GM23248 (cell line): ENCODE data around the gene HINFP.

Experiments
- EZH2 ChIP-seq: fragments of 200-600 bp; sonication (generic); IDR thresholded peaks from 2 replicates; pipeline ENCODE4 v1.6.1; 2018; ENCODE audit warnings: antibody characterized with exemption, mild to moderate bottlenecking; ENCODE audit not compliant: insufficient read depth, poor library complexity, severe bottlenecking
- EZH2phosphoT487 ChIP-seq: fragments of 200-600 bp; sonication (generic); IDR thresholded peaks from 2 replicates; pipeline ENCODE4 v1.6.1; 2018; ENCODE audit warnings: antibody characterized with exemption, moderate library complexity, mild to moderate bottlenecking, low read depth; ENCODE audit not compliant: insufficient read depth

DNA sequence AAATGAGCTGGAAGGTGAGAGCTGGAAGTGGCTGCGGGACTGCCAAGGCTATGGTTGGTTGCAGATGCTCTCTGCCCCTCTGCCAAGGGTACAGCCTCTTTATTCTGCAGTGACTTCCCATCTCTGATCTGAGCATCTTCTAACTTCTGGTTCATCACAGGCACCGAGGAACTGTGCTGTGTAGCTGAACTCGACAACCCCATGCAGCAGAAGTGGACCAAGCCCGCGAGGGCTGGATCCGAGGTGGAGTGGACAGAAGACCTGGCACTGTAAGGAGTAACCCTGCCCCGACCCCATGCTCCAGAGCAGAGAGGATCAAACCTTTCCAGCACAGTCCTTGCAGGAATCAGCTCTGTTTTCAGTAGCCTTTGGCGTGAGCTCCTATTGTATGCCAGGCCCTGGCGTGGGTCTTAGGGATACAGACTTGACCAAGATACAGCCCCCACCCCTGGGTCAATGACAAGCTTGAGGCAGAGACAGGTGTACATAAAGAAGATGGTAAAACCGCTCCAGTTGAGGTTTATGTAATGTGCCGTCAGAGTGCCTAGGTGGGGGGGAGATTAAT is 9.9 kb upstream of the HINFP start:
- TF ChIP-seq EZH2 (no peak), EZH2phosphoT487 (no peak)
